Measurements from ENCODE around the gene FAM9C. TPM values are rescaled to one million over a fixed set of nuclear protein-coding genes. Genes with fewer than 3 reads are reported as not detected.

FAM9C gene
- total RNA-seq, 1 donor from 2014 or later, result 0.16 TPM

DNA sequence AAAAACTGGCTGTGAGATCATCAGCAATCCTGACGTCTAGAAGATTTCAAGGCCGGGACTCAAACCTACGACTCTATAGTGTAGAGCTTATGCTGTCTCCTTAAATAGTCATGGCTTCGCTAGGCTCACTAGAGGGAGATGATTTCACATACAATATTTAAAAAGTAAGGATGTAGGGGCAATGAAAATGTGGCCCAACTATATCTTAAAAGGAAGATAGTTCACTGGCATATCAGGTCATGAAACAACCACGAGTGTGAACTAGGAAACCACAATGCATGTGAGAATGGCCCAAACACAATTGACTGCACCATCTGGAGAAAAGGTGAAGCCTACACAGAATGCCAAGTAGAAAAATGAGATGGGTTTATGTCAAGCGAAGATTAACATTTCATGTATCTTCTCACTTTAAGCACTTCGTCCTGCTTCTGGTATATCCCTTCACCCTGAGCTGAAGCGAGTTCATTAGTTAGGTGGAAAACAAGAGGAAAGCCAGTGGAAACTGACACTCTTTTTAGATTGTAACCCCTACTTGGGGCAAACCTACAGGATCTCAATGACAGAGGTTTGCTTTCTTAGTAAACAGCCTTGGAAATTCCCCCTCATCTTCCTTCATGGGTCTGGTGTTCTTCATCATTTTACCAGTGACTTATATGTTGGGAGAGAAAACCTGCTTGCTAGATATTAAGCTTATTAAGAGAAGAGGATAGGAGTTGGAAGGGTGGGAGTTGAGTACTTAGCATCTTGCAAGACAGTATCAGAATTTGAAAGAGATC is 17.4 kb downstream of the FAM9C start:
- FAIRE-seq, result peak; percentile 49

DNA sequence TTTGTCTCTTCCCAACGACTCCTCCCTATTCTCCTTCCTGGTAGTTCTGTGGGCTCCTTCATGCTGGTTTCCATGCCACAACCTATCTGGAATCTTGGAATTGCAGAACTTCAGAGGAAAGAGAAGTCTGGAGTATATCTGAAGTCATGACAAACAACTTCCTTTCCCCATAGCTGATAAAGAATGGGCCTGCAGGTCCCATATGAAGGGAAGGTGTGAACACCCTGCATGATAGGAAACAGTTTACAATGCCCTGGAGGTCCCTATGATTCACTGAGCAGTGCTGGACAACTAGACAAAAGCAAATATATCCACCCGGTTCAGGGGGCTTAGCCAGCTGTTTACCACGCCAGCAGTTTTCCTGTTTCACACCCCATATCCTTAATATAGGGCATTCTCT is 19.4 kb downstream of the FAM9C start:
- FAIRE-seq (no peak), DNase-seq (ENCODE audit: low read depth) (no peak)
- Histone ChIP-seq H4K20me1 (ENCODE audit: insufficient read depth, low read length) (no peaks in the 10 kb centered on the region), H3K9ac (ENCODE audit: low read length) (no peak overlapping the region), H3K4me1 (ENCODE audit: insufficient read depth, low read length) (peaks cover 13% of the 10 kb centered on the region), H3K36me3 (ENCODE audit: insufficient read depth, low read length) (no peaks in the 10 kb centered on the region), H3K79me2 (ENCODE audit: insufficient read depth, low read length) (no peaks in the 10 kb centered on the region), H3K27me3 (ENCODE audit: insufficient read depth, low read length) (no peaks in the 10 kb centered on the region), H3K4me2 (ENCODE audit: low read length) (no peak overlapping the region), H3K4me3 (ENCODE audit: insufficient read depth, low read depth, low read length) (no peak overlapping the region), H3K27ac (ENCODE audit: low read depth, low read length) (no peak overlapping the region), H2AFZ (ENCODE audit: low read depth, low read length) (no peak overlapping the region), H3K9me3 (ENCODE audit: insufficient read depth, low read depth, low read length) (no peaks in the 10 kb centered on the region)
- Mint-ChIP-seq H3K27me3 (ENCODE audit: low read depth, unreplicated experiment) (no peaks in the 10 kb centered on the region), H3K36me3 (ENCODE audit: low read depth, unreplicated experiment) (no peaks in the 10 kb centered on the region), H3K4me1 (ENCODE audit: low read depth, unreplicated experiment) (peaks cover 28% of the 10 kb centered on the region), H3K27ac (ENCODE audit: unreplicated experiment) (no peak overlapping the region), H3K4me3 (ENCODE audit: unreplicated experiment) (no peak overlapping the region), H3K9me3 (ENCODE audit: unreplicated experiment) (no peaks in the 10 kb centered on the region)
- TF ChIP-seq EZH2 (IDR thresholded peaks at IDR 0.05; ENCODE audit: insufficient read depth, low read length), result no peak
- TF ChIP-seq, protein P1, sequence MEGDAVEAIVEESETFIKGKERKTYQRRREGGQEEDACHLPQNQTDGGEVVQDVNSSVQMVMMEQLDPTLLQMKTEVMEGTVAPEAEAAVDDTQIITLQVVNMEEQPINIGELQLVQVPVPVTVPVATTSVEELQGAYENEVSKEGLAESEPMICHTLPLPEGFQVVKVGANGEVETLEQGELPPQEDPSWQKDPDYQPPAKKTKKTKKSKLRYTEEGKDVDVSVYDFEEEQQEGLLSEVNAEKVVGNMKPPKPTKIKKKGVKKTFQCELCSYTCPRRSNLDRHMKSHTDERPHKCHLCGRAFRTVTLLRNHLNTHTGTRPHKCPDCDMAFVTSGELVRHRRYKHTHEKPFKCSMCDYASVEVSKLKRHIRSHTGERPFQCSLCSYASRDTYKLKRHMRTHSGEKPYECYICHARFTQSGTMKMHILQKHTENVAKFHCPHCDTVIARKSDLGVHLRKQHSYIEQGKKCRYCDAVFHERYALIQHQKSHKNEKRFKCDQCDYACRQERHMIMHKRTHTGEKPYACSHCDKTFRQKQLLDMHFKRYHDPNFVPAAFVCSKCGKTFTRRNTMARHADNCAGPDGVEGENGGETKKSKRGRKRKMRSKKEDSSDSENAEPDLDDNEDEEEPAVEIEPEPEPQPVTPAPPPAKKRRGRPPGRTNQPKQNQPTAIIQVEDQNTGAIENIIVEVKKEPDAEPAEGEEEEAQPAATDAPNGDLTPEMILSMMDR (IDR thresholded peaks at IDR 0.05; ENCODE audit: insufficient read depth, low read depth, low read length), result no peak

More for the DNA sequence above, 17.4 kb downstream of the FAM9C start:
- H3K4me3 Mint-ChIP-seq (ENCODE audit: unreplicated experiment), result no peak overlapping the region
- H3K27me3 Mint-ChIP-seq (ENCODE audit: low read depth, unreplicated experiment), result no peaks in the 10 kb centered on the region
- H3K27me3 ChIP-seq (ENCODE audit: insufficient read depth, low read length), result no peaks in the 10 kb centered on the region
- no peaks in the 10 kb centered on the region for H3K36me3 Mint-ChIP-seq (ENCODE audit: low read depth, unreplicated experiment)
- H3K4me2 ChIP-seq (ENCODE audit: low read length), result no peak overlapping the region
- no peaks in the 10 kb centered on the region for H4K20me1 ChIP-seq (ENCODE audit: insufficient read depth, low read length)
- peaks cover 17% of the 10 kb centered on the region for H3K4me1 ChIP-seq (ENCODE audit: insufficient read depth, low read length)
- no peak for DNase-seq (ENCODE audit: low read depth)
- no peak overlapping the region for H3K27ac ChIP-seq (ENCODE audit: low read depth, low read length)
- H3K36me3 ChIP-seq (ENCODE audit: insufficient read depth, low read length), result no peaks in the 10 kb centered on the region
- H3K27ac Mint-ChIP-seq (ENCODE audit: unreplicated experiment), result no peak overlapping the region
- no peaks in the 10 kb centered on the region for H3K79me2 ChIP-seq (ENCODE audit: insufficient read depth, low read length)
- TF ChIP-seq, protein P1 (IDR thresholded peaks at IDR 0.05; ENCODE audit: insufficient read depth, low read depth, low read length), result no peak
- no peak for TF ChIP-seq EZH2 (IDR thresholded peaks at IDR 0.05; ENCODE audit: insufficient read depth, low read length)
- H3K4me3 ChIP-seq (ENCODE audit: insufficient read depth, low read depth, low read length), result no peak overlapping the region
- no peak overlapping the region for H3K9ac ChIP-seq (ENCODE audit: low read length)
- no peak overlapping the region for H2AFZ ChIP-seq (ENCODE audit: low read depth, low read length)
- no peaks in the 10 kb centered on the region for H3K9me3 Mint-ChIP-seq (ENCODE audit: unreplicated experiment)
- no peaks in the 10 kb centered on the region for H3K9me3 ChIP-seq (ENCODE audit: insufficient read depth, low read depth, low read length)
- peaks cover 37% of the 10 kb centered on the region for H3K4me1 Mint-ChIP-seq (ENCODE audit: low read depth, unreplicated experiment)

DNA sequence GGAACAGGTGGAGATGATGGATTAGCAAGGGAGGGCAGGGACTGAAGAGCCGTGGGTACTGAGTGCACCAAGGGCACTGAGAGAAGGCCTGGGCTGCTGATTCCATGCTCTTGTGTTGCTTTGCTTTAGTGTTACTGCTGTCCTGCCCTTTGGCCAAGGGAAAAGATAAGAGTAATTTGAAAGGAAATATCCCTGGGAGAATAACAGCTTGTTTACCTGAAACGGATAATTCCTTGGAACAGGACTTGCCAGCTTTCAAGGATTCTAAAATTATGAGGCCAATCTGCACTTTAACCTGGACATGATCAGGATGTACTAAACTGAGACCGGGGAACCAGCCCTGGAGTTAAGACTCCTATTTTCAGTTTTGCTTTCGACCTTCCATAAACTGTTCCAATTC is 20.4 kb downstream of the FAM9C start:
- no peaks in the 10 kb centered on the region for H3K27me3 ChIP-seq (ENCODE audit: insufficient read depth, low read length)

More for the DNA sequence above, 20.4 kb downstream of the FAM9C start:
- Mint-ChIP-seq H3K27ac (ENCODE audit: unreplicated experiment) (no peak overlapping the region), H3K4me3 (ENCODE audit: unreplicated experiment) (no peak overlapping the region), H3K27me3 (ENCODE audit: low read depth, unreplicated experiment) (no peaks in the 10 kb centered on the region), H3K9me3 (ENCODE audit: unreplicated experiment) (no peaks in the 10 kb centered on the region), H3K36me3 (ENCODE audit: low read depth, unreplicated experiment) (no peaks in the 10 kb centered on the region), H3K4me1 (ENCODE audit: low read depth, unreplicated experiment) (peaks cover 19% of the 10 kb centered on the region)
- TF ChIP-seq, protein P1 (IDR thresholded peaks at IDR 0.05; ENCODE audit: insufficient read depth, low read depth, low read length), result no peak
- Histone ChIP-seq H3K4me1 (ENCODE audit: insufficient read depth, low read length) (peaks cover 4% of the 10 kb centered on the region), H3K9me3 (ENCODE audit: insufficient read depth, low read depth, low read length) (no peaks in the 10 kb centered on the region), H3K27ac (ENCODE audit: low read depth, low read length) (no peak overlapping the region), H3K36me3 (ENCODE audit: insufficient read depth, low read length) (no peaks in the 10 kb centered on the region), H3K9ac (ENCODE audit: low read length) (no peak overlapping the region), H2AFZ (ENCODE audit: low read depth, low read length) (no peak overlapping the region), H3K4me2 (ENCODE audit: low read length) (no peak overlapping the region), H3K79me2 (ENCODE audit: insufficient read depth, low read length) (no peaks in the 10 kb centered on the region), H3K4me3 (ENCODE audit: insufficient read depth, low read depth, low read length) (no peak overlapping the region), H4K20me1 (ENCODE audit: insufficient read depth, low read length) (no peaks in the 10 kb centered on the region)
- no peak for DNase-seq (ENCODE audit: low read depth)
- no peak for FAIRE-seq

Data from astrocyte (in vitro differentiated cells and primary cell).